ENCODE data around the gene SALL1.

SALL1 gene

DNA sequence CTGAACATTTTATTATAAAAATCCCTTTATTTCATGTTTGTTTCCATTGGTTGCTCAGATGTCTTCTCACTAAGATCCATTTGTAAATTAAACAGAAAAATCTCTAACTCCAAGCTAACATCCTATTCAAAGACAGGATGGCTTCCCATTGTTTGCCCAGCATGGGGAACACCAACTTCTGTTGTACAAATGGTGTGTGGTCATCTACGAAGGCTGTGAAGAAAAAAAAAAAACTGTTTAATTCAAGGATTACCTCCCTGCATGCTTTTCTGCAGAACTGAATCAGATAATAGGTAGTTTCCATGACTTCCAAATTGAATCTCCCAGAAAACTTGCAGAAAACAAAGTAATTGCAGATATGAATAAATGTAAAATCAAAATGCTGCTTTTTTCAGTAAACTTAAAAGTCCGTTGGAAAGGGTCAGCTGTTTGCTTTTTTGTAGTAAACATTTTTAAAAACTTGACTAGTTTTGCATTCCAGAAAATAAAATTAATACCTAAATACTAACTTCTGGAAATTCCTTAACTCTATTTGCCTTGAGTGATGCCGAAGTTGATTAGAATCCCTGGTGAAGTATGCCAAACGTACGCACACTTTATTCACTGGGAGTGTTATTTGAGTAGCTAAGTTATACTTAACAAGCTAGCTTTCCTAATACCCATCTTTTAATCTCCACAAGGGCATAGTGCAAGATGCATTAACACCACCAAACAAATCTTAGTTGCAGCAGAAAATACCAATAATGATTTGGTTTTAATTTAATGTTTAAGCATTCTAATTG lies 7.7 kb downstream of the SALL1 start:
- DNase-seq: peak in 1 of 51 donors; percentile 15

DNA sequence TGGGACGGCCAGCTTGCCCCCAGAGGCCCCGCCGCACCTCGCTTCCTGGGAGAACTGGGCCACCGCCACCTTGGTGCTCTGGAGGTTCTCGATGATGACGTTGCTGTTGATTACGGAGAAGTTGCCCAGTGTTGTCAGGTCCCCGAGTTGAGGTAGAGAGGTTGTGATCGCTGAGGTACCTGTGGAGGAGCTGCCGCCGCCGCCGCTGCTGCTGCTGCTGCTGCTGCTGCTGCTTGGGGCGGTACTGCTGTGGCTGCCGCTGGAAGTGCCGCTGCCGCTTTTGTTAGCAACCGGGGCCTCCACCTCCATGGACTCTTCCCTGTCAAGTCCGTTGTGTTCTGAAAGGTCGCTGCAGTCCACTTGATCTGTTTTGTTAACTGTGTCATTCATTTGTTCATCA lies 9.5 kb downstream of the SALL1 start:
- DNase-seq: no peak

DNA sequence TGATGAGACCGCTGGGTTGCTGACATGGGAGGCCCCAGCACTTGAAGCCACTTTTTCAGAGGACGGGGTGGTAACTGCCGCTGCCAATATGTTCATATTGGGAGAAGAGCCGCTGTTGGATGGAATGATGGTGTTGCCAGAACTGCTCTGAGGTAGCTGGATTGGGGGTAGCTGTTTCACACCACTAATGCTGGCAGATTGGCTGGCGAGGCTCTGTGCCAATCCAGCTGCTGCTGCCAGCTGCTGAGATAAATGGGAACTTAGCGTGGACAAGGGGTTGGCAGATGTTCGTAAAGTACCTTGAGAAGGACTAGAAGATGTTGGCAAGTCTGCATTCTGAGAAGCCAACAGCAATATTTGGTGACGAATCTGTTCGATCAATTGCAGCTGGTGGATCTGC lies 10.0 kb downstream of the SALL1 start:
- DNase-seq: no peak

DNA sequence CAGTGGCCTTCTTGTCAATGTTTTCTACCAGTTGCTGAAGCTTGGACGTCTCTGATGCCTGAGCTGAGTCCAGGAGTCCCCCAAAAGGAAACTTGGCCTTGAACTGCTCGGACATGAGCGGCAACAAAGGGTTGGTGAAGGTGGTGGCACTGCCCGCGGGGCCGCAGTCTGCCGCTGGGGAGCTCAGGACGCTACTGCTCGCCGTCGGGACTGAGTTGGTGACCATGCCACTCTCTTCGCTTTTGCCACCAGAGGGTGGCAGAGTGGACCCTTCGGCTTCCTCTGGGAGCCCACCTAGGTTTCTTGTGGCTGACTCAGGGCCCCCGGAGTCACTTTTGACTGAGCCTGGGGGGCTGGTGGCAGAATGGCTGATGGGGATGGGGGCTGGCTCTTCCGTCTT lies 11.0 kb downstream of the SALL1 start:
- DNase-seq: no peak

DNA sequence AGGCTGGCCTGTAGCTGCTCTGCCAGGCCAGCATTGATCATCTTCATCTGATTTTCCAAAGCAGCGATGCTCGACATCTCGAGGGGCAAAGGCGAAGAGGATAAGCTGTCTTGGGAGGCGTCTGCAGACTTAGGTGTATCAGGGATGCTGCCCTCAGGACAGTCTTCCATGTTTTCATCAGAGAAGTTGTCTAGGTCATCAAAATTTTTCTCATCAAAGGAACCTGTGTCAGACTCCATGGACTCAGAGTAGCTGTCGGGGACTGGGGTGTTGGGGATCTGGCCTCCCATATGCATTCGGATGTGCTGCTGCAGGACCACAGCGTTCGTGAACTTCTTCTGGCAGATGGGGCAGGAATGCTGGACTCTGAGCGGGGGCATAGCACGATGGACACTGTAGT lies 11.5 kb downstream of the SALL1 start:
- DNase-seq: no peak

DNA sequence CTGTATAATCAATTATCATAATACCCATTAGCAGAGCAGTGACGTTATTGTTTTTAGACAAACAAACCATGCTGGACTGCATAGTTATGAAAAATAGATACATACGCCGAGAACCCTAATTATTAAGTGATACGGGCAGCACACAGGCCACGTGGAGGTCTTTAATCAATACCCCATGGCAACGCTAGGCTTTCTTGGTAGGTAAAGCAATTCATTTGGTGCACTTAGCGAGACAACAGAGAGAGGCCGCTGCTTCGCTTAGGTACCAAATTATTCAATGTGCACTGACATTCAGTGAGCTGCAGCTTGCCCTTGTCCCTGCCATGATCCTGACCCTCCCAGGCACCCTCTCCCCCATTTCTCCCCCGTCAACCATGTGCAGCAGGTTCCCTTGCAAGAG lies 12.9 kb downstream of the SALL1 start:
- no peak for DNase-seq

DNA sequence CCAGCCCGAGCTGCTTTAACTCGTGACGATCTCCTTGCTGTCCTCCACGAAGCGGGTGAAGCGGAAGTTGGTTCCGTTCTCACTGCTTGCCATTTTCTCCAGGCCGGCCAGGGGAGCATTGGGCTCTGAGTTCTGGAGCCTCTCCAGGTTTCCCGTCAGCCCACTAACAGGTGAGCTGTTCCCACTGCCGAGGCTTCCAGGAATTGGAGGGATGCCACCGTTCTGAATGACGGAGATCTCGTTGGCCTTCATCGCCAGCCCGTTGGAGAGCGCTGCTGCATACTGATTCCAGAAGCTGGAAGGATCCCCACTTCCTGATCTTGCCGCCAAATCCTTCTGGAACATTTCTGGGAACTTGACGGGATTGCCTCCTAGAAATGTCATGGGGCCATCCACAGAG lies 14.0 kb downstream of the SALL1 start:
- peak in 35 of 51 donors; percentile 29 to 85 (median 63) for DNase-seq

DNA sequence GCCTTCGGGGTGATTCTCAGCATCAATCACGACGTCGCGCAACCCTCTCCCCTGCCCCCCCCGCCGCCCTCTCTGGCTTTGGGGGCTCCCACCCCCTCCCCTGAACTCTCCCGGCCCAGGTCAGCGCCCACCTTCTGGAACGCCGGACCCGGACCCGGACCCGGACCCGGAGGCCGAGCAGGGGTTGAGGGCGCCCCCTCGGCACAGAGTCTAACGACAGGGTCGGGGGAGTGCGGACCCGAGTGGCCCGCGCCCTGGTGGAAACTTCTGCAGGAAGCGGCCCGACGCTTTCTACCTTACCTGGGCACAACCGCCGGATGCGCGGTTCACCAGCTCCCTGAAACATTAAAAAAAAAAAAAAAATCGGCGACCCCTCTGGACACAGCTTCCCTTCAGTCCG lies 16.2 kb downstream of the SALL1 start:
- no peak for DNase-seq

DNA sequence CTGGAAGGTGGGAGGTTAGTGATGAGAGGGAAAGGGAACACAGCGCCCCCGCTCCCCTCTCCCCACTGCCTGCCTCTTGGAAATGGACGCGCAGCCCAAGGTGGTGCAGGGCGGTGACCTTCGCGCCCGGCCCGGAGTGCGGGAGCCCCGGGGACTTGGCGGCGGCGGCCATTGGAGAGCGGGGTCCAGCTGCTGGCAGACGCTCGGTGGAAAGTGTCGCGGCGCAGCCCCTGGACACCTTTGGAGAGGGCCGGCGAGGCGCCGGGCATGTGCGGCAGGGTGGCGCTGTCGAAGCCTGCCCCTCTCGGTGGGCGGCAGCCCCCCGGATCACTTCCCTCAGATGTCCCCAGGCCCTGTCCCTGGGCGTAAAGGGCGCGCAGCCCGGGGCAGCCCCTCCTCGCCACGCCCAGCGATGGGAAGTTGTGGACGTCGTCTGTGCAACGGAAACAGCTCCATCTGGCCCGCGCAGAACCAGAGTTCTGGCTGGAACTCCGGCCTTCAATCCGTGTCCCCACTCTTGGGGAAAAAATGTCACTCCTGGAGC lies 16.7 kb downstream of the SALL1 start:
- DNase-seq: no peak

DNA sequence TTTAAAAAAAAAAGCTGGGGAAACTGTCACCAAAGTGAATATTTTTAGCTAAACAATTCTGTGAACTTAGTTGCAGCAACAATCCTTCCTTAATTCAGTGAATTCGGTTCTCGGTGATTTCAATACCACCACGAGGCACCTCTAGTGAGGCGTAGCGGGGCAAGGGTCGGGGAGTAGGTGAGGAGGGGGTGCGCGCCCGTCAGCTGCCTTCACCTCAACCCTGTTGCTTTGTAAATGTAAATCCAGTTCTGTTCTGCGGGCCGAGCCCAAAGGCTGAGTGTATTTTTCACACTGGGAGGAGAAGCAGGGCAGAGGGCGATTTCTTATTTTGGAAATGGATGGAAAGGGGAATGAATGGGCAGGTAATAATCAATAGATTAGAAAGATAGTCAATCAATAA lies 17.4 kb downstream of the SALL1 start:
- no peak for DNase-seq

DNA sequence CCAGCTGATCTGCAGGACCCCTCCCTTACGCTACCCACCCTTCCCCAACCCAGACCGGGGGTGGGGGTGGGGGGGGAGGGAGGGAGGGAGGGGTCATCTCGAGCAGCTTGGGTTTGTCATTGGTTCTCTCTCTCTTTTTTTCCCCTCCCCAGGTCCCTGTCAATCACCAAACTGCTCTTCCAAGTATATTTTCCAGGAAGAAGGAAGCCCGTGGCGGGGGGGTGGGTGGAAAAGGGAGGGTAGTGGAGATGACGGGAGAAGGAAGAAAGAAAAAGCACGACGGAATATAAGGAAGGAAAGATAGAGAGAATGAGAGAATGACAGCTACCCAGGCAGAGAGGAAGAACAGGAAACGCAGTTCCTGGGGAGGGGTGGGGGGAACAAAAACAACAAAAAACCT lies 17.9 kb downstream of the SALL1 start:
- no peak for DNase-seq

DNA sequence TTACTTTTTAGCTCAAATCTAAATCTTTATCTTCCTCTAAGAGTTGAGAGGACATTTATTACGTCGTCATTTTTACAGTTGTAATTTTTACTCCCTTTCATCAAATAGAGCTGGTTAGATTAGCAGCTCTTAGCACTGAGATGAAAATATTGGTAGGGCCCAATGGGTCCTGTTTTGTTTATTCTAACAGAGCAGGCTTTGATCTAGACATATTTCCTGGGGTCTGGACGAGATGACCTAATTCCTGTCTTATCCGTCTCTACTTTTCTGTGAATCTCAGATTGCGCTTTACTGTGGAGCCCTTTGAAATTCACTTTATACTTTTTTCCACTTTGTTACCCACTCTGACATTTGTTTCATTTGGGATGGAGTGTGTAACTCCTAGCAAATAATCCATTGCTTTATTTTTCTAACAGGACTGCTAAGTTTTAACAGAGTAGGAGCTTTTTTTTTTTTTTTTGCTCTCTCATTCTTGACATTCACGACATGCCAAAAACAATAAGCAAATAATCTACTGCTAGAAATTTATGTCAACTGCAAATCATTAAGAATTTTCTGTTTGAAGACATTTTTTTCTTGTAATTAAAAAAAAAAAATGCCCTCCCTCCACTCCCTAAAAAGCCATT lies 18.5 kb downstream of the SALL1 start:
- no peak for DNase-seq

DNA sequence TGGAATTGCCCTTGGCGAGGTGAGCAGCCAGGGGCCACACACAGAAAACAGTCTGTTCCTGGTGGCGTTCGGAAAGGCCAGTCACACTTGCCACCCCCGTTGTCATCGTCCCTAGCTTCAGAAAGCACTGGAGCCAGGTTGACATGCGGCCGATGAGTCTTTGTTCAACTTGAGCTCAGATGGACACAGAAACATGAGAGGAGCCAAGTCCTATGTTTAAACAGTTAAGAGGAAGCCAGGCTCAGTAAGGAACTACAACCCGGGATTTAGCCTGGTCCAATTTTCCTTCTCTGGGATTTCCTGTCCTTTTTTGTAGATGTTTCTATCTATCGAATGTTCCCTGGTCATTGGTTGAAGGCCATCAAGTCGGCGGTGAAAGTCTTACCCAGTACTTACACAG lies 19.5 kb downstream of the SALL1 start:
- DNase-seq: no peak

DNA sequence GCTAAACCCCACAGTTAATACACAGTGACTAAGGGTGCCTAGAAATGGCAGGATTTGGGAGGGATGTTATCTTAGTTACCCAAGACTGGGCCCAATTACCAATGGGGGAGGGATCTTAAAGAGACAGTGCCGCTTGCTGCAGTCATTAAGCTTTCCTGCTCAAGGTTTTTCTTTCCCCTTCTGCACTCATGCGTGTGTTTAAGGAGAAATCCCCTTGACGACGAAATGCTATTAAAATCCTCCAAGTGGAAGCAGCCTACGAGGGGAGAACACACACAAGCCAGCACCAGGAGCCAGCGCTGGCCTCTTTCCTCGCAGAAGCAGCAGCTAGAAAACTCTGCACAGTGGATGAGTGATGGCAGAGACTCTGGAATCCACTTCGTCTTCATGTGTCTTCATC lies 22.0 kb downstream of the SALL1 start:
- peak in 5 of 51 donors; percentile 10 to 25 (median 21) for DNase-seq

DNA sequence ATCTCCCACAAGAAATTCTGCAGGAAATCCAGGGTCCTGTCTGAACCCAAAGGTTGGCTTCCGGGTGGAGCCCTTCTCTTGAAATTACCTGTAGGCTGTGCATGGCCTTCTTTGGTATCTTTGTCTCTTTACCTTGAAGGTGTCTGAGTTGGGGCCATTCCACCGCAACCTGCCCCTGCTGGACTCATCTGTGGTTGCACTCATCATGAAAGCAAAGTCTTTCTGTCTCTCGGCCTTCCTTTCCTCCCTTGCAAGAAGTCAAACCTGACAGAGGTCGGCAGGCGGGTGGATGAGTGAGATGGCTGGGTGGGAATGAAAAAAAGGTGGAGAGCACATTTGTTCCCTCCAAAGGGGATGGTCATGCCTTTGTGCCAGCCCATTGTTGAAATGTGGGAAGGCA lies 25.1 kb downstream of the SALL1 start:
- no peak for DNase-seq

DNA sequence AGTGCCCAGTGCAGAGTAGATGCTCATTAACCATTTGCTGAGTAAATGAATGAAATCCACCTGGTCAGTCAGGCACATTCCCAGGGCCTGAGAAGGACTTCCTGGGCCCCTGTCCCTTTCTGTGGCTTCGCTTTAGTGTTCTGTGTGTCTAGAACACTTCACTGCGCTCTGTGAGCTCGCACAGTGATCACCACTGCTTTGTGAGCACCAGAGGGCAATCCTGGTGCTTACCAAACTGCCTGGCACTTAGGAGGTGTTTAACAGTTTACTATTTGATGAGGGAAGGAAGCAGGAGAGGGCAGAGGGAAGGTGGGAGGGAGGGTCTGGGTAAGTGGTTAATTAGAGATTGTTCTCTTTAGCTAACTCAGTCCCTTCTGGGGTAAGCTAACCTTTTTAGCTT lies 26.2 kb downstream of the SALL1 start:
- no peak for DNase-seq

DNA sequence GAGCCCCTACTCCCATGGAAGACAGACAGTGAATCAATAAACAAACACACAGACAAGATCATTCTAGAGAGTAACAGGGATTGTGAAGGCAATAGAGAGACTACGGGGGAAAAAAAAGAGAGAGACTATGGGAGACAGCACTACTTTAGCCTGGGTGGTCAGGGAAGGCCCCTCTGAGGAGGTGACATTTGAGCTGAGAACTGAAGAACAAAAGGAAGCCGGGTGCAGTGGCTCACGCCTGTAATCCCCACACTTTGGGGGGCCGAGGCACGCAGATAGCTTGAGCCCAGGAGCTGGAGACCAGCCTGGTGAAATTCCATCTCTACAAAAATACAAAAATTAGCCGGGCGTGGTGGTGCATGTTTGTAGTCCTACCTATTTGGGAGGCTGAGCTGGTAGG lies 29.2 kb downstream of the SALL1 start:
- no peak for DNase-seq

DNA sequence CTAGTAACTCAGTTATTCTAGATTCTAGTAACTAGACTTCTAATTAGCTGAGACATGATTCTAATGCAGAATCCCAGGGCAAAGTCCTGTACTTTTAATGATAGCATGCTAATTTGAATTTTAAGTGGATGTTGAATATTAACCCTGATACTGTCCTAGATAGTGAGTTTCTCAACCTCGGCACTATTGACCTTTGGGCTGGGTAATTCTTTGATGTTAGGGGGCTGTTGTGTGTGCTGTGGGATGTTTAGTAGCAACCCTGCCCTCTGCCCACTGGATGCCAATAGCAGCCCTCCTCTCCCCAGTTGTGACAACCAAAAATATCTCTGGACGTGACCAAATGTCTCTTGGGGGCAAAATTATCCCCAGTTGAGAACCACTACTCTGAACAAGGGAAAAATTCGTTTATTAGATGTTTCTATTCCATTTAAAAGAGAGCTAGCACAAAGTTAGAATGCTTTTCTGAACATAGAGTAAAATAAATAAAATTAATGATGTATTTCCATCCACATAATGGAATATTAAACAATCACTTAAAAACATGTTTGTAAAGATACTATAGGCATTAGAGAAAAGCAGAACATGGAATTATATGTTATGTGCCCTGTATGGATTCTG lies 30.2 kb downstream of the SALL1 start:
- DNase-seq: no peak

DNA sequence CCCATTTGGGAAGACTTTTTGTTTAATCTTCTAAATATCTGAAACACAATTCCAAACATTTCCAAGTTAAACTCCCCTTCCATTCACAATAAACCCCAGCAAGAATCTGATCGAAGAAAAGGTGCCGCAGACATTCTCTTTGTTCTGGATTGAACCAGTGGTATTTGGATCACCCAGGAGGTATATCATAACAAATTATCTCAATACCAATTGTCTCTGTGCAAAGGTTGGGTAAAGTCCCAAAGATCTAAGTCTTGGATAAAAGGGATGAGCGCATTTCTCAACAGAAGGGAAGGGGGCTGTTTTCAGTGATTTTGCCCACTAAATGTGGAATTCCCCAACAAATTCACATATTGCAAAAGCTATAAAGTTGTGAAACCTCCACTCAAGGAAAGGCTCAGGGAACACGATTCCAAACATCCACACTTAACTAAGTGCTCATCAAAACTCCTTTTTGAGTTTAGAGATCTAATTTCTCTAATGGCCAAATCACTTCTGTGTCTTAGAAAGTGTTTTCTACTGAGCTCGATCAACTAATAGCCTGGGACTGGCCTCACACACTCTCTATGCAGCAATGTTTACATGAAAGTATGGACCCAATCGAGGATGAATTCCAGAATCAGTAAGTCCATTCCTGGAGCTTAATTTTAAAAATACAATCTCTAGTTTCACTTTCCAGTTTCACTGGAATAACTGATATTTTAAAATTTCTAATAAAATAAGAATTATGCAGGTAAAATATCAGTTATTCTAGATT lies 30.9 kb downstream of the SALL1 start:
- no peak for DNase-seq

DNA sequence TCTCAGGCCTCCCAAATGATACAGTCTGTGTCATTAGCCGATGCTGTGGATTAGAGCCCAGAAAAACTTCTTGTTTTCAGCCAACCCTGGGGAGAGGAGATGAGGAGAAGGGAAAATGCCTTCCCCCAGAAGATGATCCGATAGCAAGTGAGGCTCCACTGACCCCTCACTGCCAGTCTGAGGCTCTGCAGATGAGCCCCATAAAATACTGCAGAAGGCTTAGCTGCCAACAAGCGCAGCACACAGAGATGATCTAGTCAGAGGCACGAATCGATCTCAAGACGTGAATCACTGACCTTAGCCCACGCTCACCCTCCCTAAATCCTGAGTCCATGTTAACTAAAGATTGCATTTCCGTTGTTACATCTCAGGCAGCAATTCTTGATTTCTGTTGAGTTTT lies 31.5 kb downstream of the SALL1 start:
- DNase-seq: peak in 6 of 51 donors; percentile 13 to 67 (median 17)

DNA sequence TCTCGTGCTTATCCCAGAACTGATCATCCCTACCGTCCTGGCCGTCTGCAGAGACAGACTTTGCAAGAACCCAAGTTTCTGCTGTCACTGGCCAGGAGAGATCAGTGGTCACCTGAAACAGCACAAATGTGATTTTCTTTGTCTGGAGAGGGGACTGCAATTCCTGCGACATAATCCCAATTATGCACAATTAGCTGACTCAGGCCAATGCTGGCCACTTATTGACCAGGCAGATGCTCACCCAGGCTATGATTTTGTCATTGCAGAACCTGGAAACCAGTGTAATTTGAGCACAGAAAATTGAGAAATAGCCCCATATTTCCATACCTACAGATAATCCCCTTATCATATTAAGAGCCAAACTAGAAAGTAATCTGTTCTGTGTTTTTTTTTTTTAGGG lies 34.7 kb downstream of the SALL1 start:
- DNase-seq: no peak

DNA sequence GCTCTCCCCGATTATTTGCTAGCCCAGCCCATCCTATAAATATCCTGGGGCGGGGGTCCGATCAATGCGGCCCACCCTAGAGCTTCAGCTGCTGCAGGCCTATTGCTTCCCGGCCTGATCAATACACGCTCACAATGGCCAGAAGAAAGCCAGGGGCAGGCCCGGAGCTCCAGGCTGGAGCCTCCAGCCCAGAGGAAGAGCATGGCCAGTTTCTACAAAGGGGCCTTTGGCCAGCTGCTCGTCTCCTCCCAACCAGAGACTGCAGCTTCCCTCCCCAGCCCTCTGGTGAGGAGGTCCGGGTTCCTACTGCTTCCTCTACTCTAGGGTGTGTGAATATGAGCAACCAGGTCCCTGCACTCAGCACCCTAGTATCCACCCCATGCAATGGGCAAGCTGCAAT lies 36.7 kb downstream of the SALL1 start:
- DNase-seq: no peak
